ENCODE data around the gene WWOX. TPM values are rescaled to one million over a fixed set of nuclear protein-coding genes. Genes with fewer than 3 reads are reported as not detected.
A peak's percentile ranks its signal among the peaks of the same experiment; 100 is the strongest.

WWOX gene
- total and polyA plus RNA-seq, 4 donors = 5.4 to 61.5 (median 18.4) TPM

GRCh38 chr16:78654929-78655328 lies 555.5 kb downstream of the WWOX start:
- TF ChIP-seq, protein P1, sequence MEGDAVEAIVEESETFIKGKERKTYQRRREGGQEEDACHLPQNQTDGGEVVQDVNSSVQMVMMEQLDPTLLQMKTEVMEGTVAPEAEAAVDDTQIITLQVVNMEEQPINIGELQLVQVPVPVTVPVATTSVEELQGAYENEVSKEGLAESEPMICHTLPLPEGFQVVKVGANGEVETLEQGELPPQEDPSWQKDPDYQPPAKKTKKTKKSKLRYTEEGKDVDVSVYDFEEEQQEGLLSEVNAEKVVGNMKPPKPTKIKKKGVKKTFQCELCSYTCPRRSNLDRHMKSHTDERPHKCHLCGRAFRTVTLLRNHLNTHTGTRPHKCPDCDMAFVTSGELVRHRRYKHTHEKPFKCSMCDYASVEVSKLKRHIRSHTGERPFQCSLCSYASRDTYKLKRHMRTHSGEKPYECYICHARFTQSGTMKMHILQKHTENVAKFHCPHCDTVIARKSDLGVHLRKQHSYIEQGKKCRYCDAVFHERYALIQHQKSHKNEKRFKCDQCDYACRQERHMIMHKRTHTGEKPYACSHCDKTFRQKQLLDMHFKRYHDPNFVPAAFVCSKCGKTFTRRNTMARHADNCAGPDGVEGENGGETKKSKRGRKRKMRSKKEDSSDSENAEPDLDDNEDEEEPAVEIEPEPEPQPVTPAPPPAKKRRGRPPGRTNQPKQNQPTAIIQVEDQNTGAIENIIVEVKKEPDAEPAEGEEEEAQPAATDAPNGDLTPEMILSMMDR (IDR thresholded peaks at IDR 0.05; ENCODE audit: control extremely low read depth, extremely low read depth) = no peak
- no peak overlapping the region for H3K9ac ChIP-seq (ENCODE audit: insufficient read depth in 1 of 2, low read length in 2 of 2)
- ATAC-seq (ENCODE audit: insufficient read depth, low FRiP score) (no peak), DNase-seq (no peak)
- no peak overlapping the region for H3K27ac ChIP-seq (ENCODE audit: low read depth in 1 of 2, low read length in 1 of 2)
- no peaks in the 10 kb centered on the region for H3K9me3 ChIP-seq (ENCODE audit: control insufficient read depth in 4 of 4, insufficient read depth in 3 of 4, low read length in 3 of 4)
- WGBS, 2 donors = 75 to 80% methylated on average over 8 of the region's 8 CpGs
- no peaks in the 10 kb centered on the region for H3K27me3 ChIP-seq (ENCODE audit: control insufficient read depth in 3 of 3, insufficient read depth in 3 of 3, low read length in 2 of 3)
- no peaks in the 10 kb centered on the region for H3K36me3 ChIP-seq (ENCODE audit: control insufficient read depth in 4 of 4, insufficient read depth in 4 of 4, low read length in 4 of 4)
- H3K4me3 ChIP-seq = no peak overlapping the region
- peaks cover 4 to 18% (median 11%) of the 10 kb centered on the region in 5 donors for H3K4me1 ChIP-seq (ENCODE audit: control insufficient read depth in 5 of 5, insufficient read depth in 5 of 5, low read length in 5 of 5)

DNA sequence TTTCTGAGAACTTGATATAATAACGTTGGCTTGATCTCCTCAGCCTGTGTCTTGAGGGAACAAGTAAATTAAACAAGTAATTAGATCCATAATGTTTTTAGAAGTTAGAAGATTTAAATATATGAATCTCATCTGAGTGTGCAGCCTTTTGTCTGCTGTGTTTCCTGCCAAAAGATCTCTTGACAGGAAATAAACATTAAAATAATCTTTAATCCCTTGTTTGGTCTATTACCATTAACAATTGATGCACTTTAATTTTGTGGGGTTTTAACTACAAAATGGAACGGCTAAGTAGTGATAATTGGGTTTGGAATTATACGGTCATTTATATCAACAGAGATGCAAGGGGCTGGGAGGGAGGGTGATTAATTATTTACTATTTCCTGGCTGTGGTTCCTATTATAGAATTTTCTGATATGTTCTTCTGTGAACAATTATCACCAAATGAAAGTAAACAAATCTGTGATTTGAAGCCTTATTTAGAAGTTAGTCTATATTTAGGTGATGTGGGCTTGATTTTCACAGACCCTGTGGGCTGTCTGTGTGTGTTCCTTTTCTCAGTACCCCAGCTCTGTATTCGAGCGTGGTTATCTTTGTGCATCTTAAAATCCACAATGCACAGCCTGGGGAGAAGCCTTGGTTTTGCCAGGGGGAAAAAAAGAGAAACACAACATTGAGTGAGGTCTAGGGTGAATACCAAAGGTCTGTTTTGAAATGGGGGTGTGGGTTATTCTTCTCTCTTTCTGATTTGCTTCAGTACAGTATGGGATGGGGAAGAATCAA lies 556.1 kb downstream of the WWOX start:
- TF ChIP-seq, protein P1 (IDR thresholded peaks at IDR 0.05; ENCODE audit: control extremely low read depth, extremely low read depth) = no peak
- ATAC-seq (ENCODE audit: insufficient read depth, low FRiP score) (no peak), DNase-seq (peak in 2 of 3 donors; percentile 35 to 54)
- Histone ChIP-seq H3K9me3 (ENCODE audit: control insufficient read depth in 4 of 4, insufficient read depth in 3 of 4, low read length in 3 of 4) (no peaks in the 10 kb centered on the region), H3K27ac (ENCODE audit: low read depth in 1 of 2, low read length in 1 of 2) (no peak overlapping the region), H3K9ac (ENCODE audit: insufficient read depth in 1 of 2, low read length in 2 of 2) (no peak overlapping the region), H3K4me3 (no peak overlapping the region), H3K36me3 (ENCODE audit: control insufficient read depth in 4 of 4, insufficient read depth in 4 of 4, low read length in 4 of 4) (no peaks in the 10 kb centered on the region), H3K4me1 (ENCODE audit: control insufficient read depth in 5 of 5, insufficient read depth in 5 of 5, low read length in 5 of 5) (peaks cover 4 to 18% (median 11%) of the 10 kb centered on the region in 5 donors), H3K27me3 (ENCODE audit: control insufficient read depth in 3 of 3, insufficient read depth in 3 of 3, low read length in 2 of 3) (no peaks in the 10 kb centered on the region)
- WGBS, 2 donors = 53 to 73% methylated on average over 5 of the region's 5 CpGs

DNA sequence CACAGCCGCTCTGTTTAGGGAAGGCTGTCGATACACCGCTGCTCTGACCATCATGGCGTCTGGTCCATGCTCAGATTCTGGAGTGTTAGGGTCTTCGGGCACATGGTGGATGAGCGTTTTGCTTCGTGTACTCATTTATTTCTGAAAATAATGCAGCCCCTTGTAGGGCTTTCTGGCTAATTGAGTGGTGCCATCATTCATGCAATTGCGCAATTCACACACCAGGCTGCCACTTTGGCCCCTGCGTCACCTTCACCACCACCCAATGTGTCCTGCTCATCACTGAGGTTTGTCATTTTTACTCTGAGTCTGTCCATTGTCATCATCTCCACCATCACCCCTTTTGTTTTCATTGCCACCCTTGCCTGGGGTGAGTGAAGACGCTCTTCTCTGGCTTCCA lies 557.4 kb downstream of the WWOX start:
- DNase-seq (no peak), ATAC-seq (ENCODE audit: insufficient read depth, low FRiP score) (no peak)
- no peaks in the 10 kb centered on the region for H3K27me3 ChIP-seq (ENCODE audit: control insufficient read depth in 3 of 3, insufficient read depth in 3 of 3, low read length in 2 of 3)
- no peak overlapping the region for H3K9ac ChIP-seq (ENCODE audit: insufficient read depth in 1 of 2, low read length in 2 of 2)
- TF ChIP-seq, protein P1 (IDR thresholded peaks at IDR 0.05; ENCODE audit: control extremely low read depth, extremely low read depth) = no peak
- H3K9me3 ChIP-seq (ENCODE audit: control insufficient read depth in 4 of 4, insufficient read depth in 3 of 4, low read length in 3 of 4) = no peaks in the 10 kb centered on the region
- no peak overlapping the region for H3K4me3 ChIP-seq
- H3K4me1 ChIP-seq (ENCODE audit: control insufficient read depth in 5 of 5, insufficient read depth in 5 of 5, low read length in 5 of 5) = peaks cover 4 to 18% (median 11%) of the 10 kb centered on the region in 5 donors
- no peak overlapping the region for H3K27ac ChIP-seq (ENCODE audit: low read depth in 1 of 2, low read length in 1 of 2)
- H3K36me3 ChIP-seq (ENCODE audit: control insufficient read depth in 4 of 4, insufficient read depth in 4 of 4, low read length in 4 of 4) = no peaks in the 10 kb centered on the region
- 87 to 91% methylated on average over 10 of the region's 10 CpGs for WGBS, 2 donors
